ENCODE data around the gene GNAT1.

- TF ChIP-seq POLR2AphosphoS5 (IDR thresholded peaks at IDR 0.05) (no peak), CTCF (IDR thresholded peaks at IDR 0.05) (no peak)
Observed at GRCh38 chr3:50187750-50188149, 3.7 kb upstream of the GNAT1 start.
